WTC11 (cell line): ENCODE measurements around the gene CA5A.
"Not testable (repeated sequence)": the region's sequence is repeated elsewhere in the genome, so short reads cannot be mapped to it uniquely, and the experiment has no call there.

Experiments
- CREB1 ChIP-seq: sonication (generic); formaldehyde crosslinking; IDR thresholded peaks from 2 replicates; pipeline ENCODE4 v1.8.0; 2023; ENCODE audit warnings: mild to moderate bottlenecking, missing genetic modification reagents
- ESRRA ChIP-seq: sonication (generic); formaldehyde crosslinking; IDR thresholded peaks from 2 replicates; pipeline ENCODE4 v1.8.1; 2022; ENCODE audit warnings: mild to moderate bottlenecking, missing genetic modification reagents, borderline replicate concordance
- FOXJ3 ChIP-seq: sonication (generic); formaldehyde crosslinking; IDR thresholded peaks from 2 replicates; pipeline ENCODE4 v1.9.0; 2021; ENCODE audit warnings: missing genetic modification reagents, mild to moderate bottlenecking, borderline replicate concordance
- NFYB ChIP-seq: sonication (generic); formaldehyde crosslinking; conservative IDR thresholded peaks from 2 replicates; pipeline ENCODE4 v1.8.0; 2022; ENCODE audit warnings: low read depth, missing genetic modification reagents
- TEAD4 ChIP-seq: sonication (generic); formaldehyde crosslinking; IDR thresholded peaks from 2 replicates; pipeline ENCODE4 v1.8.0; 2022; ENCODE audit warnings: mild to moderate bottlenecking, missing genetic modification reagents
- TF ChIP-seq, protein P1 (sequence below): fragments of 200-600 bp; IDR thresholded peaks from 2 replicates; pipeline ENCODE4 v1.8.0; 2022; ENCODE audit warnings: antibody characterized with exemption
- TF ChIP-seq, protein P2 (sequence below): sonication (generic); formaldehyde crosslinking; IDR thresholded peaks from 2 replicates; pipeline ENCODE4 v1.8.1; 2022; ENCODE audit warnings: mild to moderate bottlenecking, missing genetic modification reagents, moderate library complexity, borderline replicate concordance
- TF ChIP-seq, protein P3 (sequence below): sonication (generic); formaldehyde crosslinking; IDR thresholded peaks from 2 replicates; pipeline ENCODE4 v1.8.1; 2022; ENCODE audit warnings: low read depth, mild to moderate bottlenecking, moderate library complexity, missing genetic modification reagents, borderline replicate concordance

DNA sequence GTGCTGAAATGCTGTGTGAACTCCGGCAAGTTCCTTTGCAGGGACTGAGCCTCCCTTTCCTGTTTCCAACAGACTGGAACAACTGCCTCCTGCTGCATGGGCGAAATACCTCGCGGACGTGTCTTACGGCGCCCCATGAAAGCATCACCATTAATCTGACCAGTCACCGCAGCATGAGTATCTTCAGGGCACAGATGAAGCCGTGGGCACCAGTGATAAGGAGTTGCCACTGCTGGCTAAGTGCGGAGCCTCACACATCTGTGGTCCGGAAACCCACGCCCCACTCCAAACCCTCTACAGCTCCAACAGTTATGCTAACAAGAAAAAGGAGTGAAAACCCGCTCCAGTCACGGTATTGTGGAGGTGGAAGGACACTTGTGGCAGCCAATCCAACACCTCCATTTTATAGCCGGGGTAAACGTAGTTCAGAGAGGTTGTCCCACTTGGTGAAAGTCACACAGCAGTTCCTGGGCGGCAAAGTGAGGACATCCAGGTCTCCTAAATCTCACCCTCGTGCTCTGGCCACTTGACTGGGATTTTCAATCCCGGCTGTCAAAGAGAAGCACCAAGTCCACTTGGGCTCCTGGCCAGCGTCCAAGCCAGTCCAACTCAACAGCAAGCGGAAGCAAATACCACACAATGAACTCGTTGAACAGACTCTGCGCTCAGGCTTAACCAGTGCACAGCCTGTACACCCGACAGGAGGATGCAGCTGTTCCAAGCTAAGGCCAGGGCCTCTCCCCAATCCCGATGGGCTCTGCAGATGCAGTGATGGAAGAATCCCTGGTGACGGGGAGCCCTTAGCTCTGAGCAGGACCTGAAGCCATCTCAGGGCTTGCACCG lies 78.0 kb downstream of the CA5A start:
- TF ChIP-seq, protein P1, sequence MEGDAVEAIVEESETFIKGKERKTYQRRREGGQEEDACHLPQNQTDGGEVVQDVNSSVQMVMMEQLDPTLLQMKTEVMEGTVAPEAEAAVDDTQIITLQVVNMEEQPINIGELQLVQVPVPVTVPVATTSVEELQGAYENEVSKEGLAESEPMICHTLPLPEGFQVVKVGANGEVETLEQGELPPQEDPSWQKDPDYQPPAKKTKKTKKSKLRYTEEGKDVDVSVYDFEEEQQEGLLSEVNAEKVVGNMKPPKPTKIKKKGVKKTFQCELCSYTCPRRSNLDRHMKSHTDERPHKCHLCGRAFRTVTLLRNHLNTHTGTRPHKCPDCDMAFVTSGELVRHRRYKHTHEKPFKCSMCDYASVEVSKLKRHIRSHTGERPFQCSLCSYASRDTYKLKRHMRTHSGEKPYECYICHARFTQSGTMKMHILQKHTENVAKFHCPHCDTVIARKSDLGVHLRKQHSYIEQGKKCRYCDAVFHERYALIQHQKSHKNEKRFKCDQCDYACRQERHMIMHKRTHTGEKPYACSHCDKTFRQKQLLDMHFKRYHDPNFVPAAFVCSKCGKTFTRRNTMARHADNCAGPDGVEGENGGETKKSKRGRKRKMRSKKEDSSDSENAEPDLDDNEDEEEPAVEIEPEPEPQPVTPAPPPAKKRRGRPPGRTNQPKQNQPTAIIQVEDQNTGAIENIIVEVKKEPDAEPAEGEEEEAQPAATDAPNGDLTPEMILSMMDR, result not testable (repeated sequence)
- TF ChIP-seq CREB1 (CRISPR knock-in tag); ESRRA (CRISPR knock-in tag); NFYB (CRISPR knock-in tag); FOXJ3 (CRISPR knock-in tag); TEAD4: not testable (repeated sequence)
- TF ChIP-seq, protein P2, sequence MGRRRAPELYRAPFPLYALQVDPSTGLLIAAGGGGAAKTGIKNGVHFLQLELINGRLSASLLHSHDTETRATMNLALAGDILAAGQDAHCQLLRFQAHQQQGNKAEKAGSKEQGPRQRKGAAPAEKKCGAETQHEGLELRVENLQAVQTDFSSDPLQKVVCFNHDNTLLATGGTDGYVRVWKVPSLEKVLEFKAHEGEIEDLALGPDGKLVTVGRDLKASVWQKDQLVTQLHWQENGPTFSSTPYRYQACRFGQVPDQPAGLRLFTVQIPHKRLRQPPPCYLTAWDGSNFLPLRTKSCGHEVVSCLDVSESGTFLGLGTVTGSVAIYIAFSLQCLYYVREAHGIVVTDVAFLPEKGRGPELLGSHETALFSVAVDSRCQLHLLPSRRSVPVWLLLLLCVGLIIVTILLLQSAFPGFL (CRISPR knock-in tag), result not testable (repeated sequence)
- TF ChIP-seq, protein P3, sequence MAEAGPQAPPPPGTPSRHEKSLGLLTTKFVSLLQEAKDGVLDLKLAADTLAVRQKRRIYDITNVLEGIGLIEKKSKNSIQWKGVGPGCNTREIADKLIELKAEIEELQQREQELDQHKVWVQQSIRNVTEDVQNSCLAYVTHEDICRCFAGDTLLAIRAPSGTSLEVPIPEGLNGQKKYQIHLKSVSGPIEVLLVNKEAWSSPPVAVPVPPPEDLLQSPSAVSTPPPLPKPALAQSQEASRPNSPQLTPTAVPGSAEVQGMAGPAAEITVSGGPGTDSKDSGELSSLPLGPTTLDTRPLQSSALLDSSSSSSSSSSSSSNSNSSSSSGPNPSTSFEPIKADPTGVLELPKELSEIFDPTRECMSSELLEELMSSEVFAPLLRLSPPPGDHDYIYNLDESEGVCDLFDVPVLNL, result not testable (repeated sequence)
